ENCODE results near the gene SELENOF.

DNA sequence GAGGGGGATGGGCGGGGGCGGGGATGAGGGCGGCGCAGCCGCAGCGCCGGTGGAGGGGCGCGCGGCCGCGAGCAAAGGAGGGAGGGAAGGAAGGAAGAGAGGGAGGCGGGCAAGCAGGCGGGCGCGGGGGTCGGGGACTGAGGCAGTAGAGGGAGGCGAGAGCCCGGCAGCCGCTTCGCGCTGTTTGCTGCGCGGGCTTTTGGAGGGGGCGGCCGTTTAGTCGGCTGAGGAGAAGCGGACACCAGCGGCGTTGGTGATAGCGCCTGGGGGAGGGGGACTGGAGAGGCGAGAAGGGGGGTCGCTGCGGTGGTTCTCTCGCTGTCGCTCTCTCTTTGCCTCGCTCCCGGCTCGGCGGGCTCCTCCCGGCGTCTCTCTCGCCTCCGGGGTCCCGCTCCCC lies 673 bp upstream of the SELENOF start, which contains the start of gene HS2ST1:
- TF ChIP-seq, protein P1, sequence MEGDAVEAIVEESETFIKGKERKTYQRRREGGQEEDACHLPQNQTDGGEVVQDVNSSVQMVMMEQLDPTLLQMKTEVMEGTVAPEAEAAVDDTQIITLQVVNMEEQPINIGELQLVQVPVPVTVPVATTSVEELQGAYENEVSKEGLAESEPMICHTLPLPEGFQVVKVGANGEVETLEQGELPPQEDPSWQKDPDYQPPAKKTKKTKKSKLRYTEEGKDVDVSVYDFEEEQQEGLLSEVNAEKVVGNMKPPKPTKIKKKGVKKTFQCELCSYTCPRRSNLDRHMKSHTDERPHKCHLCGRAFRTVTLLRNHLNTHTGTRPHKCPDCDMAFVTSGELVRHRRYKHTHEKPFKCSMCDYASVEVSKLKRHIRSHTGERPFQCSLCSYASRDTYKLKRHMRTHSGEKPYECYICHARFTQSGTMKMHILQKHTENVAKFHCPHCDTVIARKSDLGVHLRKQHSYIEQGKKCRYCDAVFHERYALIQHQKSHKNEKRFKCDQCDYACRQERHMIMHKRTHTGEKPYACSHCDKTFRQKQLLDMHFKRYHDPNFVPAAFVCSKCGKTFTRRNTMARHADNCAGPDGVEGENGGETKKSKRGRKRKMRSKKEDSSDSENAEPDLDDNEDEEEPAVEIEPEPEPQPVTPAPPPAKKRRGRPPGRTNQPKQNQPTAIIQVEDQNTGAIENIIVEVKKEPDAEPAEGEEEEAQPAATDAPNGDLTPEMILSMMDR (conservative IDR thresholded peaks at IDR 0.05; ENCODE audit: low read depth, low read length): no peak
- no peak for TF ChIP-seq POLR2A (IDR thresholded peaks at IDR 0.05; ENCODE audit: low read depth, low read length)
- no peak for TF ChIP-seq RAD21 (IDR thresholded peaks at IDR 0.05; ENCODE audit: low read length)
- TF ChIP-seq CEBPB (IDR thresholded peaks at IDR 0.05; ENCODE audit: low read depth, low read length): no peak
- TF ChIP-seq MXI1 (IDR thresholded peaks at IDR 0.05; ENCODE audit: borderline replicate concordance, low read depth, low read length): no peak
- TF ChIP-seq, protein P2, sequence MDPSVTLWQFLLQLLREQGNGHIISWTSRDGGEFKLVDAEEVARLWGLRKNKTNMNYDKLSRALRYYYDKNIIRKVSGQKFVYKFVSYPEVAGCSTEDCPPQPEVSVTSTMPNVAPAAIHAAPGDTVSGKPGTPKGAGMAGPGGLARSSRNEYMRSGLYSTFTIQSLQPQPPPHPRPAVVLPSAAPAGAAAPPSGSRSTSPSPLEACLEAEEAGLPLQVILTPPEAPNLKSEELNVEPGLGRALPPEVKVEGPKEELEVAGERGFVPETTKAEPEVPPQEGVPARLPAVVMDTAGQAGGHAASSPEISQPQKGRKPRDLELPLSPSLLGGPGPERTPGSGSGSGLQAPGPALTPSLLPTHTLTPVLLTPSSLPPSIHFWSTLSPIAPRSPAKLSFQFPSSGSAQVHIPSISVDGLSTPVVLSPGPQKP (IDR thresholded peaks at IDR 0.05; ENCODE audit: borderline replicate concordance, low read depth, low read length): no peak
- TF ChIP-seq RFX5 (IDR thresholded peaks at IDR 0.05; ENCODE audit: low read depth, low read length): no peak
- TF ChIP-seq FOS (IDR thresholded peaks at IDR 0.05; ENCODE audit: low read depth, low read length): no peak
- no peak for TF ChIP-seq RCOR1 (IDR thresholded peaks at IDR 0.05; ENCODE audit: insufficient replicate concordance, low read length)
- no peak for TF ChIP-seq MAFK (IDR thresholded peaks at IDR 0.05; ENCODE audit: low read depth, low read length)
- TF ChIP-seq NFE2L2 (IDR thresholded peaks at IDR 0.05; ENCODE audit: low read depth, low read length): no peak
- TF ChIP-seq BHLHE40 (IDR thresholded peaks at IDR 0.05; ENCODE audit: low read depth, low read length): no peak; the same call in 1 of the 2 replicates
- TF ChIP-seq, protein P3, sequence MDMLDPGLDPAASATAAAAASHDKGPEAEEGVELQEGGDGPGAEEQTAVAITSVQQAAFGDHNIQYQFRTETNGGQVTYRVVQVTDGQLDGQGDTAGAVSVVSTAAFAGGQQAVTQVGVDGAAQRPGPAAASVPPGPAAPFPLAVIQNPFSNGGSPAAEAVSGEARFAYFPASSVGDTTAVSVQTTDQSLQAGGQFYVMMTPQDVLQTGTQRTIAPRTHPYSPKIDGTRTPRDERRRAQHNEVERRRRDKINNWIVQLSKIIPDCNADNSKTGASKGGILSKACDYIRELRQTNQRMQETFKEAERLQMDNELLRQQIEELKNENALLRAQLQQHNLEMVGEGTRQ (IDR thresholded peaks at IDR 0.05; ENCODE audit: low read depth, low read length): 0 out of 2 replicates have a peak, but pooled peaks have one; percentile 1

All from IMR-90 (cell line).